ENCODE measurements around the gene UTP15. TPM values are rescaled to one million over a fixed set of nuclear protein-coding genes. Genes with fewer than 3 reads are reported as not detected.

UTP15 gene
- total RNA-seq, 1 experiment from 2014 or later, result 27.6 TPM

Other genes starting within 250 kb of the UTP15 start
- gene FOXD1, start 117.0 kb upstream of the UTP15 start, total RNA-seq (2014; rRNA removed), result 10.3 and 12.8 TPM in 2 replicates
- gene BTF3, start 67.3 kb upstream of the UTP15 start, total RNA-seq (2014; rRNA removed), result 249 and 291 TPM in 2 replicates
- gene ANKRA2, start 104 bp upstream of the UTP15 start, total RNA-seq (2014; rRNA removed), result 3.2 and 4.4 TPM in 2 replicates
- 24.2 and 25.7 TPM in 2 replicates for gene ARHGEF28, start 60.5 kb downstream of the UTP15 start, total RNA-seq (2014; rRNA removed)